22Rv1 (cell line): ENCODE data around the gene RB1.

Experiments
- ZFX ChIP-seq: fragments of 450-650 bp; IDR thresholded peaks from 2 replicates; pipeline ENCODE4 v1.6.1; 2017; ENCODE audit warnings: antibody characterized with exemption, borderline replicate concordance
- TF ChIP-seq, protein P1 (sequence below): fragments of 450-650 bp; IDR thresholded peaks from 2 replicates; pipeline ENCODE4 v1.5.1; 2017; ENCODE audit warnings: mild to moderate bottlenecking

DNA sequence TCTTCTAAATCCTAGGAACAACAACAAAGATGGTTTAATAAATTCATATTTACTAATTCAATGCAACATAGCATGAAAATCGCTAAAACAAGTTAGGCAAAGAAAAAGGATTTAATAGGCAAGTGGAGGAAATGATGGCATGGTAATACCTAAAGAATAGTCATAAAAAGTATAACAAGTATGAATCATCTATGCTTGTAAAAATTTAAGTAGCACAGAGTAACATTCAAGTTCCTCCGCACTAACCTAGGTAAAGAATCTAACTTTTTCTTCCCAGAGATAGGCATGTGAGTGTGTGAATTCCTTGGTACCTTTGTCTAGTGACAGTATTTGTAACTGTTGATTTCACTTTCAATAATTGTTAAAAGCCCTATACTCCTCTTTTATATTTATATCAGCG lies 186.7 kb downstream of the RB1 start:
- TF ChIP-seq, protein P1, sequence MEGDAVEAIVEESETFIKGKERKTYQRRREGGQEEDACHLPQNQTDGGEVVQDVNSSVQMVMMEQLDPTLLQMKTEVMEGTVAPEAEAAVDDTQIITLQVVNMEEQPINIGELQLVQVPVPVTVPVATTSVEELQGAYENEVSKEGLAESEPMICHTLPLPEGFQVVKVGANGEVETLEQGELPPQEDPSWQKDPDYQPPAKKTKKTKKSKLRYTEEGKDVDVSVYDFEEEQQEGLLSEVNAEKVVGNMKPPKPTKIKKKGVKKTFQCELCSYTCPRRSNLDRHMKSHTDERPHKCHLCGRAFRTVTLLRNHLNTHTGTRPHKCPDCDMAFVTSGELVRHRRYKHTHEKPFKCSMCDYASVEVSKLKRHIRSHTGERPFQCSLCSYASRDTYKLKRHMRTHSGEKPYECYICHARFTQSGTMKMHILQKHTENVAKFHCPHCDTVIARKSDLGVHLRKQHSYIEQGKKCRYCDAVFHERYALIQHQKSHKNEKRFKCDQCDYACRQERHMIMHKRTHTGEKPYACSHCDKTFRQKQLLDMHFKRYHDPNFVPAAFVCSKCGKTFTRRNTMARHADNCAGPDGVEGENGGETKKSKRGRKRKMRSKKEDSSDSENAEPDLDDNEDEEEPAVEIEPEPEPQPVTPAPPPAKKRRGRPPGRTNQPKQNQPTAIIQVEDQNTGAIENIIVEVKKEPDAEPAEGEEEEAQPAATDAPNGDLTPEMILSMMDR: no peak
- no peak for TF ChIP-seq ZFX
